T-helper 2 cell (primary cell): ENCODE results near the gene RNASE2.
"Not testable (repeated sequence)": the region's sequence is repeated elsewhere in the genome, so short reads cannot be mapped to it uniquely, and the experiment has no call there.

Experiments
- DNase-seq, 5 experiments: peaks; one replicate each; pipeline versions ENCODE4 v3.0.0 to v3.0.0-alpha.2; 2012 to 2022
- total RNA-seq, 2 donors: gene quantifications; one replicate each; lab custom pipeline; 2026; lab: John Stamatoyannopoulos, UW

The RNASE2 gene
- total RNA-seq = 0 to 0.13 reads per million in 2 donors

- DNase-seq = not testable (repeated sequence)
Measured at GRCh38 chr14:20954736-20955537, at the start of gene RNASE2. TSS of gene RNASE2 (plus strand) at chr14:20955487. CDS start at chr14:20955772, 285 bp downstream.

- no peak for DNase-seq
Measured at GRCh38 chr14:20905676-20906075, 49.6 kb upstream of the RNASE2 start.

GRCh38 chr14:20907214-20907613, 48.1 kb upstream of the RNASE2 start:
- DNase-seq = no peak

GRCh38 chr14:20910822-20911221, 44.5 kb upstream of the RNASE2 start:
- DNase-seq = not testable (repeated sequence)

GRCh38 chr14:20919038-20919756, 36.1 kb upstream of the RNASE2 start:
- DNase-seq = not testable (repeated sequence)

GRCh38 chr14:20923766-20924297, 31.5 kb upstream of the RNASE2 start:
- DNase-seq = not testable (repeated sequence)

GRCh38 chr14:20934148-20934762, 21.0 kb upstream of the RNASE2 start:
- peak in 2 of 5 experiments; percentile 7 to 17 for DNase-seq

- DNase-seq = no peak
Measured at GRCh38 chr14:20935303-20935984, 19.8 kb upstream of the RNASE2 start.

GRCh38 chr14:20945146-20945545, 10.1 kb upstream of the RNASE2 start:
- DNase-seq = peak in 1 of 5 experiments; percentile 44

- not testable (repeated sequence) for DNase-seq
Measured at GRCh38 chr14:20946707-20947106, 8.6 kb upstream of the RNASE2 start.

GRCh38 chr14:20955538-20955873, 219 bp downstream of the RNASE2 start:
- not testable (repeated sequence) for DNase-seq

GRCh38 chr14:20956376-20956976, 1.2 kb downstream of the RNASE2 start:
- peak in 1 of 5 experiments; percentile 87 for DNase-seq

GRCh38 chr14:20958946-20959345, 3.7 kb downstream of the RNASE2 start:
- not testable (repeated sequence) for DNase-seq

- no peak for DNase-seq
Measured at GRCh38 chr14:20969336-20969735, 14.0 kb downstream of the RNASE2 start.

- DNase-seq = no peak
Measured at GRCh38 chr14:20970647-20970982, 15.3 kb downstream of the RNASE2 start.

- DNase-seq = peak; percentile 55 to 80 (median 66)
Measured at GRCh38 chr14:20970983-20971704, 15.9 kb downstream of the RNASE2 start.

- no peak for DNase-seq
Measured at GRCh38 chr14:20971705-20972021, 16.4 kb downstream of the RNASE2 start.

GRCh38 chr14:20973501-20973900, 18.2 kb downstream of the RNASE2 start:
- DNase-seq = no peak

GRCh38 chr14:20976291-20976690, 21.0 kb downstream of the RNASE2 start:
- no peak for DNase-seq

- no peak for DNase-seq
Measured at GRCh38 chr14:20978687-20979086, 23.4 kb downstream of the RNASE2 start.

GRCh38 chr14:20980906-20981305, 25.6 kb downstream of the RNASE2 start:
- no peak for DNase-seq
